Measurements from ENCODE around the gene EFS.

Gene EFS

GRCh38 chr14:23370221-23370620 lies 5.2 kb upstream of the EFS start:
- no peak for TF ChIP-seq ZNF8 (CRISPR knock-in tag; IDR thresholded peaks at IDR 0.05)
- TF ChIP-seq ISL1 (CRISPR knock-in tag; IDR thresholded peaks at IDR 0.05) = no peak
- TF ChIP-seq RARB (CRISPR knock-in tag; IDR thresholded peaks at IDR 0.05) = no peak
- TF ChIP-seq ZNF70 (CRISPR knock-in tag; IDR thresholded peaks at IDR 0.05) = no peak
- no peak for TF ChIP-seq ARNTL (CRISPR knock-in tag; IDR thresholded peaks at IDR 0.05; ENCODE audit: borderline replicate concordance, low read depth)
- no peak for TF ChIP-seq CREB5 (CRISPR knock-in tag; IDR thresholded peaks at IDR 0.05; ENCODE audit: low read depth)
- TF ChIP-seq BACH2 (CRISPR knock-in tag; IDR thresholded peaks at IDR 0.05; ENCODE audit: borderline replicate concordance) = no peak
- ATAC-seq = no peak

- peak; percentile 76 for ATAC-seq
- TF ChIP-seq ZNF565 (CRISPR knock-in tag; conservative IDR thresholded peaks at IDR 0.05; ENCODE audit: low read depth) = no peak
- no peak for TF ChIP-seq CSDC2 (CRISPR knock-in tag; IDR thresholded peaks at IDR 0.05)
- TF ChIP-seq GLIS3 (CRISPR knock-in tag; IDR thresholded peaks at IDR 0.05) = no peak
- TF ChIP-seq ISL1 (CRISPR knock-in tag; IDR thresholded peaks at IDR 0.05) = no peak
- TF ChIP-seq OSR1 (CRISPR knock-in tag; IDR thresholded peaks at IDR 0.05) = no peak
- TF ChIP-seq ESRRG (CRISPR knock-in tag; IDR thresholded peaks at IDR 0.05) = no peak
- TF ChIP-seq BACH2 (CRISPR knock-in tag; IDR thresholded peaks at IDR 0.05; ENCODE audit: borderline replicate concordance) = no peak
- TF ChIP-seq ZFP30 (CRISPR knock-in tag; IDR thresholded peaks at IDR 0.05) = no peak
- TF ChIP-seq ZFP3 (CRISPR knock-in tag; IDR thresholded peaks at IDR 0.05) = no peak
- TF ChIP-seq, protein P1, sequence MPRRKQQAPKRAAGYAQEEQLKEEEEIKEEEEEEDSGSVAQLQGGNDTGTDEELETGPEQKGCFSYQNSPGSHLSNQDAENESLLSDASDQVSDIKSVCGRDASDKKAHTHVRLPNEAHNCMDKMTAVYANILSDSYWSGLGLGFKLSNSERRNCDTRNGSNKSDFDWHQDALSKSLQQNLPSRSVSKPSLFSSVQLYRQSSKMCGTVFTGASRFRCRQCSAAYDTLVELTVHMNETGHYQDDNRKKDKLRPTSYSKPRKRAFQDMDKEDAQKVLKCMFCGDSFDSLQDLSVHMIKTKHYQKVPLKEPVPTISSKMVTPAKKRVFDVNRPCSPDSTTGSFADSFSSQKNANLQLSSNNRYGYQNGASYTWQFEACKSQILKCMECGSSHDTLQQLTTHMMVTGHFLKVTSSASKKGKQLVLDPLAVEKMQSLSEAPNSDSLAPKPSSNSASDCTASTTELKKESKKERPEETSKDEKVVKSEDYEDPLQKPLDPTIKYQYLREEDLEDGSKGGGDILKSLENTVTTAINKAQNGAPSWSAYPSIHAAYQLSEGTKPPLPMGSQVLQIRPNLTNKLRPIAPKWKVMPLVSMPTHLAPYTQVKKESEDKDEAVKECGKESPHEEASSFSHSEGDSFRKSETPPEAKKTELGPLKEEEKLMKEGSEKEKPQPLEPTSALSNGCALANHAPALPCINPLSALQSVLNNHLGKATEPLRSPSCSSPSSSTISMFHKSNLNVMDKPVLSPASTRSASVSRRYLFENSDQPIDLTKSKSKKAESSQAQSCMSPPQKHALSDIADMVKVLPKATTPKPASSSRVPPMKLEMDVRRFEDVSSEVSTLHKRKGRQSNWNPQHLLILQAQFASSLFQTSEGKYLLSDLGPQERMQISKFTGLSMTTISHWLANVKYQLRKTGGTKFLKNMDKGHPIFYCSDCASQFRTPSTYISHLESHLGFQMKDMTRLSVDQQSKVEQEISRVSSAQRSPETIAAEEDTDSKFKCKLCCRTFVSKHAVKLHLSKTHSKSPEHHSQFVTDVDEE (CRISPR knock-in tag; IDR thresholded peaks at IDR 0.05) = no peak
- no peak for TF ChIP-seq SNAI2 (CRISPR knock-in tag; IDR thresholded peaks at IDR 0.05)
- TF ChIP-seq ZNF8 (CRISPR knock-in tag; IDR thresholded peaks at IDR 0.05) = no peak
- no peak for TF ChIP-seq RARB (CRISPR knock-in tag; IDR thresholded peaks at IDR 0.05)
- TF ChIP-seq ARNTL (CRISPR knock-in tag; IDR thresholded peaks at IDR 0.05; ENCODE audit: borderline replicate concordance, low read depth) = no peak
- TF ChIP-seq, protein P2, sequence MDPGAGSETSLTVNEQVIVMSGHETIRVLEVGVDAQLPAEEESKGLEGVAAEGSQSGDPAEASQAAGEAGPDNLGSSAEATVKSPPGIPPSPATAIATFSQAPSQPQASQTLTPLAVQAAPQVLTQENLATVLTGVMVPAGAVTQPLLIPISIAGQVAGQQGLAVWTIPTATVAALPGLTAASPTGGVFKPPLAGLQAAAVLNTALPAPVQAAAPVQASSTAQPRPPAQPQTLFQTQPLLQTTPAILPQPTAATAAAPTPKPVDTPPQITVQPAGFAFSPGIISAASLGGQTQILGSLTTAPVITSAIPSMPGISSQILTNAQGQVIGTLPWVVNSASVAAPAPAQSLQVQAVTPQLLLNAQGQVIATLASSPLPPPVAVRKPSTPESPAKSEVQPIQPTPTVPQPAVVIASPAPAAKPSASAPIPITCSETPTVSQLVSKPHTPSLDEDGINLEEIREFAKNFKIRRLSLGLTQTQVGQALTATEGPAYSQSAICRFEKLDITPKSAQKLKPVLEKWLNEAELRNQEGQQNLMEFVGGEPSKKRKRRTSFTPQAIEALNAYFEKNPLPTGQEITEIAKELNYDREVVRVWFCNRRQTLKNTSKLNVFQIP (CRISPR knock-in tag; IDR thresholded peaks at IDR 0.05; ENCODE audit: borderline replicate concordance, low read depth) = no peak
- no peak for TF ChIP-seq ZNF70 (CRISPR knock-in tag; IDR thresholded peaks at IDR 0.05)
- no peak for TF ChIP-seq ZC3H10 (CRISPR knock-in tag; IDR thresholded peaks at IDR 0.05)
- no peak for TF ChIP-seq TOX (CRISPR knock-in tag; IDR thresholded peaks at IDR 0.05; ENCODE audit: borderline replicate concordance)
These were observed 1.5 kb upstream of the EFS start for GRCh38 chr14:23366426-23366921.

GRCh38 chr14:23365732-23366425 lies 907 bp upstream of the EFS start:
- ATAC-seq = peak; percentile 82
- TF ChIP-seq ZC3H10 (CRISPR knock-in tag; IDR thresholded peaks at IDR 0.05) (no peak), SNAI2 (CRISPR knock-in tag; IDR thresholded peaks at IDR 0.05) (no peak), ESRRG (CRISPR knock-in tag; IDR thresholded peaks at IDR 0.05) (no peak), PPARA (CRISPR knock-in tag; IDR thresholded peaks at IDR 0.05; ENCODE audit: borderline replicate concordance) (no peak), TCF4 (CRISPR knock-in tag; IDR thresholded peaks at IDR 0.05; ENCODE audit: borderline replicate concordance) (no peak), BACH2 (CRISPR knock-in tag; IDR thresholded peaks at IDR 0.05; ENCODE audit: borderline replicate concordance) (no peak), ZNF8 (CRISPR knock-in tag; IDR thresholded peaks at IDR 0.05) (no peak), ARNTL (CRISPR knock-in tag; IDR thresholded peaks at IDR 0.05; ENCODE audit: borderline replicate concordance, low read depth) (no peak), RARB (CRISPR knock-in tag; IDR thresholded peaks at IDR 0.05) (no peak), CSDC2 (CRISPR knock-in tag; IDR thresholded peaks at IDR 0.05) (no peak), OSR1 (CRISPR knock-in tag; IDR thresholded peaks at IDR 0.05) (no peak), ZFP3 (CRISPR knock-in tag; IDR thresholded peaks at IDR 0.05) (no peak), ZNF565 (CRISPR knock-in tag; conservative IDR thresholded peaks at IDR 0.05; ENCODE audit: low read depth) (no peak), ZNF70 (CRISPR knock-in tag; IDR thresholded peaks at IDR 0.05) (no peak)
- TF ChIP-seq, protein P2 (CRISPR knock-in tag; IDR thresholded peaks at IDR 0.05; ENCODE audit: borderline replicate concordance, low read depth) = no peak
- TF ChIP-seq, protein P3, sequence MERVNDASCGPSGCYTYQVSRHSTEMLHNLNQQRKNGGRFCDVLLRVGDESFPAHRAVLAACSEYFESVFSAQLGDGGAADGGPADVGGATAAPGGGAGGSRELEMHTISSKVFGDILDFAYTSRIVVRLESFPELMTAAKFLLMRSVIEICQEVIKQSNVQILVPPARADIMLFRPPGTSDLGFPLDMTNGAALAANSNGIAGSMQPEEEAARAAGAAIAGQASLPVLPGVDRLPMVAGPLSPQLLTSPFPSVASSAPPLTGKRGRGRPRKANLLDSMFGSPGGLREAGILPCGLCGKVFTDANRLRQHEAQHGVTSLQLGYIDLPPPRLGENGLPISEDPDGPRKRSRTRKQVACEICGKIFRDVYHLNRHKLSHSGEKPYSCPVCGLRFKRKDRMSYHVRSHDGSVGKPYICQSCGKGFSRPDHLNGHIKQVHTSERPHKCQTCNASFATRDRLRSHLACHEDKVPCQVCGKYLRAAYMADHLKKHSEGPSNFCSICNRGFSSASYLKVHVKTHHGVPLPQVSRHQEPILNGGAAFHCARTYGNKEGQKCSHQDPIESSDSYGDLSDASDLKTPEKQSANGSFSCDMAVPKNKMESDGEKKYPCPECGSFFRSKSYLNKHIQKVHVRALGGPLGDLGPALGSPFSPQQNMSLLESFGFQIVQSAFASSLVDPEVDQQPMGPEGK (CRISPR knock-in tag; IDR thresholded peaks at IDR 0.05; ENCODE audit: borderline replicate concordance) = no peak
- TF ChIP-seq, protein P4, sequence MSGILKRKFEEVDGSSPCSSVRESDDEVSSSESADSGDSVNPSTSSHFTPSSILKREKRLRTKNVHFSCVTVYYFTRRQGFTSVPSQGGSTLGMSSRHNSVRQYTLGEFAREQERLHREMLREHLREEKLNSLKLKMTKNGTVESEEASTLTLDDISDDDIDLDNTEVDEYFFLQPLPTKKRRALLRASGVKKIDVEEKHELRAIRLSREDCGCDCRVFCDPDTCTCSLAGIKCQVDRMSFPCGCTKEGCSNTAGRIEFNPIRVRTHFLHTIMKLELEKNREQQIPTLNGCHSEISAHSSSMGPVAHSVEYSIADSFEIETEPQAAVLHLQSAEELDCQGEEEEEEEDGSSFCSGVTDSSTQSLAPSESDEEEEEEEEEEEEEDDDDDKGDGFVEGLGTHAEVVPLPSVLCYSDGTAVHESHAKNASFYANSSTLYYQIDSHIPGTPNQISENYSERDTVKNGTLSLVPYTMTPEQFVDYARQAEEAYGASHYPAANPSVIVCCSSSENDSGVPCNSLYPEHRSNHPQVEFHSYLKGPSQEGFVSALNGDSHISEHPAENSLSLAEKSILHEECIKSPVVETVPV (CRISPR knock-in tag; IDR thresholded peaks at IDR 0.05) = no peak
